Superior temporal gyrus (tissue), 1 donor: ENCODE measurements around the gene BSG.
"Not testable (repeated sequence)": the region's sequence is repeated elsewhere in the genome, so short reads cannot be mapped to it uniquely, and the experiment has no call there.

ENCODE experiments used
- DNase-seq: peaks from one replicate; pipeline ENCODE4 v3.0.0-alpha.2; 2016; ENCODE audit errors: extremely low spot score

The BSG gene

DNA sequence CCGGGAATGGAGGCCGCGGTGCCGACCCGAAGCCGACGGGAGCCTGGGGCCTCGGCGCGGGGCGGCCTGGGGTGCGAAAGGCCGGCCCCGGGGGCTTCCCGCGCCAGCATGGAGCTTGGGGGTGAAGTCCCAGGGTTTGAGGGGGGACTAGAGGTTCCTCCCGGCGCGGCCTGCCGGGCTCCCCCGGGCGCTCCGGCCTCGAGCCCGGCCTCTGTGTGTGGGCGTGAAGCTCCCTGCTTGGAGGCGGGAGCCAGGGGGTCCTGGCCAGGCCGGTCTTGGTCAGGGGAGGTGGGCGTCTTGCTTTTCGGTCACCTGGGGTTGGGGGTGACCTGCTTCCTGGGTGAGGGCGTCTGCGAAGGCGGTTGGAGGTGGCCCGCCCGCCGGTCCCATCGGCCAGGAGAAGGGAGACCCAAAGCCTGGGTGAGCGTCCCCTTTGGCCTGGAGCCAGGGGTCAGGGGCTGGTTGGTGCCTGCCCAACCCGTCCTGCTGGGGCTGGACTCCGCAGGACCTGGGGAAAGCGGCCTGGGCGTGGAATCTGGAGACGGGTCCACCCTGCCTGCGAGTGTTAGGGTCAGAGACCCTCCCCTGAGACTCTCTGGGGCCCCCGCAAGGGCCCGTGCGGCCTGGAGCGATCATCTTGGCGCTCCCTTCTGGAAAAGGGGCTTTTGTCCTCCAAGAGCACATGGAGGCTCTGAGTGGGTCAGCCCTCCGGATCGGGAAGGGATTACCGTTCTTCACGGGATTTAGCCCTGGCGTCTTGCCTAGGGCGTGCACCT, 535 bp downstream of the BSG start:
- DNase-seq, result no peak

DNA sequence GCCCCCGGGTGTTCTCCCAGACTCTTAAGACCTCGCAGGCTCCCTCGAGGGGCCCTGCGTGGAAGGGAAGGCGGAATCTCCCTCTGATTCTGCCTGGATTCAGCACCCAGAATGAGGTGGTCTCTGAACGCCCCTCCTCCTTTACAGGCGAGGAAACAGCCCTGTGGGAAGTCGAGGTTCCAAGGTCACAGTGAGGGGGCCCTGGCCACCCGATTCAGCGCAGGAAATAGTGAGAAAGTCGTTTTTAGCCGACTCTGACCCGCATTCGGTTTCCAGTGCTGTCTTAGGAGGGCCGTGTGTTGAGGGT, 1.1 kb downstream of the BSG start:
- no peak for DNase-seq

DNA sequence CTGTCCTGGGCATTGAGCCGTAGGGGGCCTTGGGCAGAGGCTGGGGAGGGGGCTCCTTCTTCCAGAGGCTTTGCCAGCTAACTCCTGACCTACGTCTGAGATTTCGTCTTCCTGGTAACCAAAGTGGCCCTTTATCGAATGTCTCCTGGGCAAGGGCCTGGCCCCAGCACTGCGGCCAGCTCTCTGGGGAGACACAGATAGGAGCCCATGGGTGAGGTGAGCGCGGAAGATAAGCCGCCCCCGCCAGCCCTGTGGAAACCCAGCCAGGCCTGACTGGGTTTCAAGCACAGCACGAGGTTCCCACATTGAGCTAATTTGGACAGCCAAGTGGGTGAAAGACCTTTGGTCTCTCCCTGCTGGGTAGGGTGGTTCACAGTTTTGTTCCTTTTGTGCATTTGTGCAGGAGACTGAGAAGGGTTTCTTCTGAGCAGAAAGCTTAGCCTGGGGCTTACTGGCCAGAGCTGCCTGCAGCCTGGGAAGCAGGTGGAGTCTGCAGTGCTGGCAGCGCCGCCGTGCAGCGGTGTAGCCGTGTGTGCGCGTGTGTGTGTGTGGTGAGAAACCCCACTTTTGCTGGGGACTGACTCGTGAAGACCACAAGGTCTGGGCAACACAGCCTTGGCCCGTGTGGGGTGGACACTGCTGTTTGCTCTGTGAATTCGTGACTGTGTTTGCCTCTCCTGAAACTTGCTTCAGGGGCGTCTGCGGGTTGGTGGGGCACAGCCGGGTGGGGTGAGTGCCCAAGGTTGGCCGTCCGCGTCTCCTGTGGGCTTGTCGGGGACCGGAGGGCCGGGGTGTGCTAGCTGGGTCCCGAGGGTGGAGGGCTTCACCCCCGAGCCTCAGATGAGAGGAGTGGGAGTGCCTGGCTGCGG, 2.5 kb downstream of the BSG start:
- peak; percentile 50 for DNase-seq

- DNase-seq, result no peak
Observed at GRCh38 chr19:575527-576506, 3.4 kb downstream of the BSG start.

GRCh38 chr19:576768-577438, 4.5 kb downstream of the BSG start:
- DNase-seq, result no peak

DNA sequence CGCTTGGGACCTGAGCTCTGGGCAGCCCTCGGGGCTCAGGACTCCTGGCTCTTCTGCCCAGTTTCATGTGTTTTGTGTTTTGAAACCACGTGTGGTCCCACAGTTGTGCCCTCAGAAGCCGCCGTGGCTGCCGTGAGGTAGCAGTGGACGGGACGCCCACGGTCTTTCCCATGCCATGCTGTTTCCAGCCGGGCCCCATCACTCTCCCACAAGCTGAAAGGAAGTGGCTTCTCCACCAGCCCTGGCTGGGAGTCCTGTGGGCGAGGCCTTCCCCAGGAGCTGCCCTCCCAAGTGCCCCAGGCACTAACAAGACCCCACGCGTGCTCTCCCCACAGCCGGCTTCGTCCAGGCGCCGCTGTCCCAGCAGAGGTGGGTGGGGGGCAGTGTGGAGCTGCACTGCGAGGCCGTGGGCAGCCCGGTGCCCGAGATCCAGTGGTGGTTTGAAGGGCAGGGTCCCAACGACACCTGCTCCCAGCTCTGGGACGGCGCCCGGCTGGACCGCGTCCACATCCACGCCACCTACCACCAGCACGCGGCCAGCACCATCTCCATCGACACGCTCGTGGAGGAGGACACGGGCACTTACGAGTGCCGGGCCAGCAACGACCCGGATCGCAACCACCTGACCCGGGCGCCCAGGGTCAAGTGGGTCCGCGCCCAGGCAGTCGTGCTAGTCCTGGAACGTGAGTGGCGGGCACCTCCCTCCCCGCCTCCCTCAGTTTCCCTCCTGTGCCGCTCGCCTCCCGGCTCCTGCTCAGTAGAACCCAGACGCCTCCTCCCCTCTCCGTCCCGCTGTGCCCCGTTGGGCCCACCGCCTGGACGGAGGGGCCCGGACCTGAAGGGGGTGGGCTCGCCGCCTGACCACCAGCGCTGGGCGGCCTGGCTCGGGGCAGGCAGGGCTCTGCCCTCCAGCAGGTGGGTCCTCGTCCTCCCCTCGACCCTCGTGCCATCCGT, 5.3 kb downstream of the BSG start:
- no peak for DNase-seq

GRCh38 chr19:579111-579841, 6.9 kb downstream of the BSG start:
- DNase-seq, result no peak

DNA sequence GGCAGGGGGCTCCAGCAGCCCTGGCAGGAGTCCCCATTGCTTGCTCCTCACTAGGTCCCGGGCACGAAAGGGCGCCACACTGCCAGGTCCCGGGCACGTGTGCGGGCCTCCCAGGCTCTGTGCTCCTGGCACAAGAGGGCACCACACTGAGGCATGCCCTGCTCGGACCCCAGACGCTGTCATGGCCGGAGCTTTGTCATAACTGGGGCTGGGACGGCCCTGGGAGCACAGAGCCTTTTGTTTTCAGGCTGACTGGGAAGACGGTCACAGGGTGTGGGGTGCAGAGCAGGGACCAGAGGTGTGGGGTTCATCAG, 7.4 kb downstream of the BSG start:
- no peak for DNase-seq

GRCh38 chr19:580274-580835, 8.0 kb downstream of the BSG start:
- DNase-seq, result no peak

GRCh38 chr19:581399-582111, 9.2 kb downstream of the BSG start:
- DNase-seq, result no peak

DNA sequence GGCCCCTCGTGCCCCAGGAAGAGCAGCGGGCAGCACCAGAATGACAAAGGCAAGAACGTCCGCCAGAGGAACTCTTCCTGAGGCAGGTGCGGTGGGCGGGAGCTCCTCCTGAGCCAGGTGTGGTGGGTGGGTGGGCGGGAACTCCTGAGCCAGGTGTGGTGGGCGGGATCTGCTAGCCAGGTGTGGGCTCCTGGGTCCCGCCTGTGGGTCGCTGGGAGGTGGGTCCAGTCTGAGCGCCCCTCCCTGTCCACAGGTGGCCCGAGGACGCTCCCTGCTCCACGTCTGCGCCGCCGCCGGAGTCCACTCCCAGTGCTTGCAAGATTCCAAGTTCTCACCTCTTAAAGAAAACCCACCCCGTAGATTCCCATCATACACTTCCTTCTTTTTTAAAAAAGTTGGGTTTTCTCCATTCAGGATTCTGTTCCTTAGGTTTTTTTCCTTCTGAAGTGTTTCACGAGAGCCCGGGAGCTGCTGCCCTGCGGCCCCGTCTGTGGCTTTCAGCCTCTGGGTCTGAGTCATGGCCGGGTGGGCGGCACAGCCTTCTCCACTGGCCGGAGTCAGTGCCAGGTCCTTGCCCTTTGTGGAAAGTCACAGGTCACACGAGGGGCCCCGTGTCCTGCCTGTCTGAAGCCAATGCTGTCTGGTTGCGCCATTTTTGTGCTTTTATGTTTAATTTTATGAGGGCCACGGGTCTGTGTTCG, 10.3 kb downstream of the BSG start:
- DNase-seq, result no peak

DNA sequence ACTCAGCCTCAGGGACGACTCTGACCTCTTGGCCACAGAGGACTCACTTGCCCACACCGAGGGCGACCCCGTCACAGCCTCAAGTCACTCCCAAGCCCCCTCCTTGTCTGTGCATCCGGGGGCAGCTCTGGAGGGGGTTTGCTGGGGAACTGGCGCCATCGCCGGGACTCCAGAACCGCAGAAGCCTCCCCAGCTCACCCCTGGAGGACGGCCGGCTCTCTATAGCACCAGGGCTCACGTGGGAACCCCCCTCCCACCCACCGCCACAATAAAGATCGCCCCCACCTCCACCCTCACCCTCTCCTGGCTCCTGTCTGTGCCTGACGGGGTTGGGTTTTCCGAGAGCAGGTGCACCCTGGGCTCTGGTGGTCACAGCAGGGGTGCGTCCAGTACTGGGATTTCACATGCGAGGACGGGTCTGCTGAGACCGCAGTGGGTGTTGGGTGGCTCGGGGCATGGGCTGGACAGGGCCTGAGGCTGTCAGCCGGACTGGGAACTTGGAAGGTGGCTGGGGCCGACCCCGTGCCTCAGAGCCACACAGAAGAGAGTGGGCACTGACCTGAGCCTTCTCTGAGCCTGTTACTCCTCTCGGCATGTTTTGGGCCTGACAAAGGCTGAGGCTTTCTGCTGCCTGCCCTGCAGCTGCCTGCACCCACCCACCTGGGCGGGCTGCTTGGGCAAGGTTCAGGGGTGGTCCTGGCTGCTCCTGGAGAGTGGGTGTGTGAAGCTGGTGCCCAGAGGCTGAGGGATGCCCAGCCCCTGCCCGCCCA, 11.0 kb downstream of the BSG start:
- DNase-seq, result no peak

GRCh38 chr19:583968-584239, 11.5 kb downstream of the BSG start:
- DNase-seq, result no peak

DNA sequence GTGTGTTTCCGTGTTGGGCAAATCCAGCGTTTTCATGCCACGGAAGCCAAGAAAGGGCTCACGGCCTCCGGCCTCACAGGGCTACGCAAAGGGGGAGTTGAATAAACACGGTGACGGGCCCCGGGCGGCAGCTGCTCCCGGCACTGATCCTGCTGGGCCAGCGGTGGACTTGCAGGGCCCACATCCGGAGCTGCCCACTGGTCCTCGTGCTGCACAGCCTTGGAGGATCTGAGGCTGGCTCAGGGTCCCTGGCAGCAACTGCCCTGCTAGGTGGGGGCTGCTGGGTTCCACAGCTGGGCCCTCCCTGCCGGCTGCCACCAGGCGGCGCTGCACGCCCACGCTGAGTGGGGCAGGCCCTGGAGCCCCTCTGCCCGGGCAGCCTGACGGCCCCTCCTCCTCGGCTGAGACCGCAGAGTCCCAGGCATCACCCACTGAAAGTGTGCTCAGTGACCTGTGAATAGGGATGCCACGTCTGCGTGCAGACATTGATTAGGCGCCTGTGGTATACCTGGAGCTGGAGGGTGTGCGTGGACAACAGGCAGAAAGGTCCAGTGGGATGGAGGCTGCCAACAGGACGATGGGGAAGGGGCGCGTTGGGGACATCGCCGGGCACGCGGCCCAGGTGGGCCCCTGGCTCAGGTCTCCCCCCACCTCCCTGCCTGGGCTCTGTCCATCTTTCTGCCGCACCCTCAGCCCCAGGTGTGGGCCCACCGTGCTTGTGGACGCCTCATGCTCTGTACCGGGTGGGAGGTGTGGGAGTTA, 12.0 kb downstream of the BSG start:
- peak; percentile 58 for DNase-seq

DNA sequence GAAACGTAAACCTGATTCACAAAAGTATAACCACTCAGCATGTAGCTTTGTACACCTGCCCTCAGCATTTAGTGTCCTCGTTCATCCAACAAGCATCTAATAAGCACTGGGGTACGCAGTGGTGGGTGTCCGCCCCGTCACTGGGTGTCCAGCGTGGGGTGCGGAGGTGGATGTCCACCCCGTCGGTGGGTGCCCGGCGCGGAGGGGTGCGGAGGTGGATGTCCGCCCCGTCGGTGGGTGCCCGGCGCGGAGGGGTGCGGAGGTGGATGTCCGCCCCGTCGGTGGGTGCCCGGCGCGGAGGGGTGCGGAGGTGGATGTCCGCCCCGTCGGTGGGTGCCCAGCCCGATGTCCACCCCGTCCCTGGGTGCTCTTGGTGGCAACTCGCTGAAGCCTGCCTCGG, 12.8 kb downstream of the BSG start:
- DNase-seq, result not testable (repeated sequence)

DNA sequence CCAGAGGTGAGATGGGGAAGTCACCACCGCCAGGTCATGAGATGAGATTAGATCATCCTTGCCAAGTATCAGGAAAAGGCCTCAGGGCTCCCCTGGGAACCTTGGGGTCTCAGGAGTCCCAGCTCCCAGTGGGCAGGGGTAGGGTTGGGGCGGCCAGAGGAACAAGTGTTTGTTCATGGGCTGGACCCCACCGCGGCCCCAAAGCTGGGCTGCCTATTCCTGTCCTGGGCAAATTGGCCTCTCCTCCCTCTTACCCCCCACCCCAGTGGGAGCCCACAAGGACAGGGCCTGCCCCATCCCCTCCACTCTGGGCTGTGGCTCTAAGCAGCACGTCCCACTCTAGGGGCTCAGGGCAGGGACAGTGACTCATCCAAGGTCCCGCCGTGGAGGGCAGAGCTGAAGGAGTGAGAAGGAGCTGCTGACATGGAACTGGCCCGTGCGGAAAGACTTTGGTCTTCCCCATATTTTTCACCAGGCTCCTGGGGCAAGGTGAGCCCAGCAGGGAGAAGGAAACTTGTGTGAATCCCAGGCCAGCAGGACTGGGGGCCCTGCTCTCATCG, 13.2 kb downstream of the BSG start:
- DNase-seq, result no peak
